Body of pancreas (tissue), 4 donors: Measurements from ENCODE around the gene ATP10A. TPM values are rescaled to one million over a fixed set of nuclear protein-coding genes. Genes with fewer than 3 reads are reported as not detected.

Experiments used
- ATAC-seq: fragments of 150-250 bp; one replicate; pipeline ENCODE4 v1.9.1; 2016
- DNase-seq, 4 donors: peaks; one replicate each; pipeline ENCODE4 v3.0.0-alpha.2; 2019
- H3K27ac ChIP-seq, 4 donors: fragments of 200-600 bp; sonication (generic); 1 replicate in 3 of 4; 2 replicates in 1 of 4; pipeline versions ENCODE4 v1.5.1 to v1.6.1; 2016 to 2019; ENCODE audit warnings: mild to moderate bottlenecking in 1 of 4, mixed read lengths in 1 of 4, moderate library complexity in 1 of 4
- H3K27me3 ChIP-seq, 2 donors: fragments of 200-600 bp; sonication (generic); one replicate each; pipeline ENCODE4 v1.6.0; 2016; ENCODE audit warnings: mild to moderate bottlenecking in 1 of 2
- H3K36me3 ChIP-seq, 2 donors: fragments of 200-600 bp; sonication (generic); replicated peaks in 1 of 2; 2 replicates each; pipeline ENCODE4 v1.5.1; 2016; ENCODE audit warnings: low read depth in 2 of 2; ENCODE audit not compliant: insufficient read depth in 1 of 2
- H3K4me1 ChIP-seq: fragments of 200-600 bp; sonication (generic); one replicate; pipeline ENCODE4 v1.6.0; 2016
- H3K4me3 ChIP-seq, 2 donors: fragments of 200-600 bp; sonication (generic); 1 replicate in 1 of 2; 2 replicates in 1 of 2; pipeline ENCODE4 v1.5.1; 2016 to 2019
- H3K9me3 ChIP-seq, 3 donors: fragments of 200-600 bp; sonication (generic); 1 replicate in 2 of 3; 2 replicates in 1 of 3; pipeline ENCODE4 v1.5.1; 2016
- POLR2A ChIP-seq, 3 donors: fragments of 450-650 bp; IDR thresholded peaks; one replicate each; pipeline ENCODE4 v1.6.1; 2016; ENCODE audit warnings: antibody characterized with exemption in 3 of 3, mild to moderate bottlenecking in 2 of 3
- WGBS, 2 donors: methylation state at CpG; one replicate each; pipeline ENCODE4 v1.1.5; 2017; 5-methylcytosine and 5-hydroxymethylcytosine counted together
- intact Hi-C: fragments of 100-400 bp; cut with DNase I; formaldehyde crosslinking; loops from one replicate; pipeline ENCODE4 v1.15.1; 2023
- total RNA-seq, 2 donors: library from RNA; depleted of rRNA; stranded (reverse); fragments of >200 nt; gene quantifications; one replicate each; pipeline ENCODE4 v1.1.0, GENCODE V29; 2016
- TF ChIP-seq, protein P1 (sequence below), 7 experiments: fragments of 450-650 bp in 4 of 7; fragments of 200-600 bp in 3 of 7; sonication (generic) in 3 of 7; IDR thresholded peaks; one replicate each; pipeline ENCODE4 v1.5.1; 2016 to 2019; ENCODE audit warnings: antibody characterized with exemption in 7 of 7

The ATP10A gene
- total RNA-seq, 2 donors from 2014 or later, result 1.3 to 2.0 TPM

GRCh38 chr15:25734680-25735355, 128.3 kb downstream of the ATP10A start:
- TF ChIP-seq, protein P1, sequence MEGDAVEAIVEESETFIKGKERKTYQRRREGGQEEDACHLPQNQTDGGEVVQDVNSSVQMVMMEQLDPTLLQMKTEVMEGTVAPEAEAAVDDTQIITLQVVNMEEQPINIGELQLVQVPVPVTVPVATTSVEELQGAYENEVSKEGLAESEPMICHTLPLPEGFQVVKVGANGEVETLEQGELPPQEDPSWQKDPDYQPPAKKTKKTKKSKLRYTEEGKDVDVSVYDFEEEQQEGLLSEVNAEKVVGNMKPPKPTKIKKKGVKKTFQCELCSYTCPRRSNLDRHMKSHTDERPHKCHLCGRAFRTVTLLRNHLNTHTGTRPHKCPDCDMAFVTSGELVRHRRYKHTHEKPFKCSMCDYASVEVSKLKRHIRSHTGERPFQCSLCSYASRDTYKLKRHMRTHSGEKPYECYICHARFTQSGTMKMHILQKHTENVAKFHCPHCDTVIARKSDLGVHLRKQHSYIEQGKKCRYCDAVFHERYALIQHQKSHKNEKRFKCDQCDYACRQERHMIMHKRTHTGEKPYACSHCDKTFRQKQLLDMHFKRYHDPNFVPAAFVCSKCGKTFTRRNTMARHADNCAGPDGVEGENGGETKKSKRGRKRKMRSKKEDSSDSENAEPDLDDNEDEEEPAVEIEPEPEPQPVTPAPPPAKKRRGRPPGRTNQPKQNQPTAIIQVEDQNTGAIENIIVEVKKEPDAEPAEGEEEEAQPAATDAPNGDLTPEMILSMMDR (IDR thresholded peaks at IDR 0.05), result no peak
- no peak for TF ChIP-seq POLR2A (IDR thresholded peaks at IDR 0.05)
- WGBS, 2 donors, result 71 to 81% methylated on average over 15 to 17 of the region's 17 CpGs

GRCh38 chr15:25733856-25734679, 129.1 kb downstream of the ATP10A start:
- DNase-seq (no peak), ATAC-seq (no peak)
- Histone ChIP-seq H3K27ac (no peak overlapping the region), H3K4me1 (no peaks in the 10 kb centered on the region), H3K4me3 (no peak overlapping the region), H3K9me3 (no peaks in the 10 kb centered on the region), H3K36me3 (no peaks in the 10 kb centered on the region), H3K27me3 (no peaks in the 10 kb centered on the region)
- TF ChIP-seq POLR2A (IDR thresholded peaks at IDR 0.05), result no peak
- TF ChIP-seq, protein P1 (IDR thresholded peaks at IDR 0.05), result no peak
- whole genome bisulfite sequencing, 2 donors, result 59 to 83% methylated on average over 9 to 21 of the region's 22 CpGs
- intact Hi-C loops, result no loop called here

More at GRCh38 chr15:25734680-25735355, 128.3 kb downstream of the ATP10A start:
- intact Hi-C loops, result no loop called here
- H3K9me3 ChIP-seq, result no peaks in the 10 kb centered on the region
- no peaks in the 10 kb centered on the region for H3K36me3 ChIP-seq
- DNase-seq (no peak), ATAC-seq (no peak)
- no peak overlapping the region for H3K27ac ChIP-seq
- H3K27me3 ChIP-seq, result no peaks in the 10 kb centered on the region
- H3K4me3 ChIP-seq, result no peak overlapping the region
- no peaks in the 10 kb centered on the region for H3K4me1 ChIP-seq

DNA sequence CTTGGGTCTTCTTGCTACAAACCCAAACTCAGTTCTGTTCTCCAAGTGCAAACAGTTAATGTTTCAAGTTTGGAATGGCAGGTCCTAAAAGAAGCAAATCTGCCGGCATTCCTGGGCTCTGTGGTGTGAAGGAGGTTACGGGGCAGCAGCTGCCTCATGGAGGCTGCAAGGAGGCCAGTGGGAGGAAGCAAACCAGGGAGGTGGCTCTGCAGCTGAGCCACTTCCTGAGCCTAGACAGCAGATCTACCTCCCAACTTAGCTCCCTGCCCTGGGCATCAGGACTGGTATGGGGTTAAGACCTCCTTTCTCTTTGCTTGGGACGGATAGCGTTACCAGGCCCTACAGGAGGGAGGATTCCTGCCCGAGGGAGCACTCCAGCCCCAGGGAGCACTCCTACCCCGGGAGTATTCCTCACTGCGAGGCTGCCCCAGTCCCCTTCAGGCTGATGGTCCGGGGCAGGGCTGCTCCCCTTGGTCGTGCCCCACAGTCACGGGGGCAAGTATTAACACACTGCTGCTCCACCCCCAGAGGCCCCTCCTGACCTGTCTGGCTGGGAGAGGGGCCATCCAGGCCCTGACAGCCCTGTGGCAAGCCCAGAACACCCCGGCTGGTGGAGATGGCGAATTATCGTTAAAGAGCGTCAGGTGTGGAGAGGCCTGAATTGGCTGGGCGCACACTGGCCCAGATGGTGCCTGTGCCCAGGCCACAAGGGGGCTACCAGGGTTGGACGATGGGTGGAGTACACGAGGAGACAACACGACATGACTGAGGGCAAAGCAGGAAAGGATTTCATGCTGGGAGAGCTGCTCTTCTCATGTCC, 129.9 kb downstream of the ATP10A start:
- no peaks in the 10 kb centered on the region for H3K9me3 ChIP-seq
- H3K4me1 ChIP-seq, result no peaks in the 10 kb centered on the region
- no peak overlapping the region for H3K27ac ChIP-seq
- H3K4me3 ChIP-seq, result no peak overlapping the region
- 61 to 67% methylated on average over 11 to 18 of the region's 18 CpGs for WGBS, 2 donors
- ATAC-seq (no peak), DNase-seq (no peak)
- no peaks in the 10 kb centered on the region for H3K27me3 ChIP-seq
- H3K36me3 ChIP-seq, result no peaks in the 10 kb centered on the region
- TF ChIP-seq, protein P1 (IDR thresholded peaks at IDR 0.05), result no peak
- no peak for TF ChIP-seq POLR2A (IDR thresholded peaks at IDR 0.05)
- intact Hi-C loops, result no loop called here

DNA sequence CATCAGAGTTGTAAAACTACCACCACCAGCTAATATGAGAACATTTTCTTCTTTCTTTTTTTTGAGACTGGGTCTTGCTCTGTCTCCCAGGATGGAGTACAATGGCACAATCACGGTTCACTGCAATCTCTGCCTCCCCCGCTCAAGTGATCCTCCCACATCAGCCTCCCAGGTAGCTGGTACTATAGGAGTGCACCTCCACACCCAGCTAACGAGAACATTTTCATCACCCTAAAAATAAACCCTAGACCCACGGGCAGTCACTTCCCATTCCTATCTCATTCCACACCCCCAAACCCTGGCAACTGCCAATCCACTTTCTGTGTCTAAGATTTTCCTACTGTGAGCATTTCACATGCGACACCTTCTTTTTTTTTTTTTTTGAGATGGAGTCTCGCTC, 130.9 kb downstream of the ATP10A start:
- 67 to 77% methylated on average over 5 of the region's 6 CpGs for WGBS, 2 donors
- Histone ChIP-seq H3K27me3 (no peaks in the 10 kb centered on the region), H3K4me1 (no peaks in the 10 kb centered on the region), H3K4me3 (no peak overlapping the region), H3K27ac (no peak overlapping the region), H3K9me3 (no peaks in the 10 kb centered on the region), H3K36me3 (no peaks in the 10 kb centered on the region)
- no peak for ATAC-seq
- TF ChIP-seq POLR2A (IDR thresholded peaks at IDR 0.05), result no peak
- intact Hi-C loops, result no loop called here
- DNase-seq, result no peak

GRCh38 chr15:25731411-25731810, 131.7 kb downstream of the ATP10A start:
- WGBS, 2 donors, result 73 to 85% methylated on average over 2 of the region's 2 CpGs
- no peaks in the 10 kb centered on the region for H3K36me3 ChIP-seq
- no peaks in the 10 kb centered on the region for H3K4me1 ChIP-seq
- ATAC-seq (no peak), DNase-seq (no peak)
- no peak overlapping the region for H3K27ac ChIP-seq
- intact Hi-C loops, result no loop called here
- no peaks in the 10 kb centered on the region for H3K27me3 ChIP-seq
- H3K9me3 ChIP-seq, result no peaks in the 10 kb centered on the region
- TF ChIP-seq, protein P1 (IDR thresholded peaks at IDR 0.05), result no peak
- no peak for TF ChIP-seq POLR2A (IDR thresholded peaks at IDR 0.05)
- no peak overlapping the region for H3K4me3 ChIP-seq
